ENCODE data around the gene SIRPB2. TPM values are rescaled to one million over a fixed set of nuclear protein-coding genes. Genes with fewer than 3 reads are reported as not detected.

The SIRPB2 gene
- total RNA-seq, 2 donors from 2014 or later = not detected

- Histone ChIP-seq H3K36me3 (ENCODE audit: control insufficient read depth, insufficient read depth, low read length) (no peaks in the 10 kb centered on the region), H3K4me3 (ENCODE audit: low read length) (no peak overlapping the region), H3K27ac (ENCODE audit: low read depth, low read length) (no peak overlapping the region), H3K4me1 (ENCODE audit: control insufficient read depth, insufficient read depth, low read length) (no peaks in the 10 kb centered on the region), H3K9ac (ENCODE audit: extremely low read depth, low read length, poor library complexity, severe bottlenecking) (no peak overlapping the region), H3K9me3 (ENCODE audit: control insufficient read depth, low read length) (no peaks in the 10 kb centered on the region), H3K27me3 (ENCODE audit: control insufficient read depth, insufficient read depth, low read length, poor library complexity, severe bottlenecking) (no peaks in the 10 kb centered on the region)
- Mint-ChIP-seq H3K4me1 (no peaks in the 10 kb centered on the region), H3K4me3 (no peak overlapping the region), H3K27ac (no peak overlapping the region), H3K36me3 (ENCODE audit: low read depth) (no peaks in the 10 kb centered on the region), H3K27me3 (ENCODE audit: insufficient read depth) (peaks cover 6% of the 10 kb centered on the region), H3K9me3 (no peaks in the 10 kb centered on the region)
- no peak for DNase-seq
- WGBS, 2 experiments (ENCODE audit: insufficient coverage in 1 of 2, insufficient read length in 1 of 2) = 96 to 100% methylated on average over 4 of the region's 4 CpGs
- TF ChIP-seq CTCF (conservative IDR thresholded peaks at IDR 0.05) = no peak
These were observed 32.8 kb upstream of the SIRPB2 start for GRCh38 chr20:1524004-1524403.

GRCh38 chr20:1517010-1517409 lies 25.8 kb upstream of the SIRPB2 start:
- Mint-ChIP-seq H3K4me1 (no peaks in the 10 kb centered on the region), H3K4me3 (no peak overlapping the region), H3K27me3 (ENCODE audit: insufficient read depth) (peaks cover 8% of the 10 kb centered on the region), H3K36me3 (ENCODE audit: low read depth) (no peaks in the 10 kb centered on the region), H3K27ac (no peak overlapping the region), H3K9me3 (no peaks in the 10 kb centered on the region)
- 85 to 90% methylated on average over 4 to 5 of the region's 5 CpGs for WGBS, 2 experiments (ENCODE audit: insufficient coverage in 1 of 2, insufficient read length in 1 of 2)
- no peak overlapping the region for H3K9ac ChIP-seq (ENCODE audit: extremely low read depth, low read length, poor library complexity, severe bottlenecking)
- TF ChIP-seq CTCF (conservative IDR thresholded peaks at IDR 0.05) = no peak
- H3K27me3 ChIP-seq (ENCODE audit: control insufficient read depth, insufficient read depth, low read length, poor library complexity, severe bottlenecking) = no peaks in the 10 kb centered on the region
- no peaks in the 10 kb centered on the region for H3K36me3 ChIP-seq (ENCODE audit: control insufficient read depth, insufficient read depth, low read length)
- H3K4me3 ChIP-seq (ENCODE audit: low read length) = no peak overlapping the region
- no peak for DNase-seq
- no peaks in the 10 kb centered on the region for H3K4me1 ChIP-seq (ENCODE audit: control insufficient read depth, insufficient read depth, low read length)
- no peaks in the 10 kb centered on the region for H3K9me3 ChIP-seq (ENCODE audit: control insufficient read depth, low read length)
- no peak overlapping the region for H3K27ac ChIP-seq (ENCODE audit: low read depth, low read length)

GRCh38 chr20:1513801-1514200 lies 22.6 kb upstream of the SIRPB2 start:
- H3K9ac ChIP-seq (ENCODE audit: extremely low read depth, low read length, poor library complexity, severe bottlenecking) = no peak overlapping the region
- Mint-ChIP-seq H3K9me3 (no peaks in the 10 kb centered on the region), H3K4me1 (no peaks in the 10 kb centered on the region), H3K27me3 (ENCODE audit: insufficient read depth) (peaks cover 12% of the 10 kb centered on the region), H3K4me3 (no peak overlapping the region), H3K36me3 (ENCODE audit: low read depth) (no peaks in the 10 kb centered on the region), H3K27ac (no peak overlapping the region)
- no peaks in the 10 kb centered on the region for H3K27me3 ChIP-seq (ENCODE audit: control insufficient read depth, insufficient read depth, low read length, poor library complexity, severe bottlenecking)
- no peak for TF ChIP-seq CTCF (conservative IDR thresholded peaks at IDR 0.05)
- H3K4me3 ChIP-seq (ENCODE audit: low read length) = no peak overlapping the region
- 80% methylated on average over 1 of the region's 1 CpG; no CpG with 5 or more reads in 1 of the 2 experiments for WGBS, 2 experiments (ENCODE audit: insufficient coverage in 1 of 2, insufficient read length in 1 of 2)
- H3K9me3 ChIP-seq (ENCODE audit: control insufficient read depth, low read length) = no peaks in the 10 kb centered on the region
- no peak for DNase-seq
- no peaks in the 10 kb centered on the region for H3K4me1 ChIP-seq (ENCODE audit: control insufficient read depth, insufficient read depth, low read length)
- no peak overlapping the region for H3K27ac ChIP-seq (ENCODE audit: low read depth, low read length)
- no peaks in the 10 kb centered on the region for H3K36me3 ChIP-seq (ENCODE audit: control insufficient read depth, insufficient read depth, low read length)
